Thyroid gland (tissue), 4 donors: ENCODE measurements around the gene PDE4B. TPM values are rescaled to one million over a fixed set of nuclear protein-coding genes. Genes with fewer than 3 reads are reported as not detected.

Source experiments
- DNase-seq, 2 donors: peaks; one replicate each; pipeline ENCODE4 v3.0.0-alpha.2; 2019
- H3K27ac ChIP-seq, 3 donors: fragments of 200-600 bp; sonication (generic); 1 replicate in 2 of 3; 2 replicates in 1 of 3; pipeline ENCODE4 v1.5.1; 2016 to 2019; ENCODE audit warnings: mild to moderate bottlenecking in 1 of 3, moderate library complexity in 1 of 3
- H3K27me3 ChIP-seq: fragments of 200-600 bp; sonication (generic); one replicate; pipeline ENCODE4 v1.5.1; 2019
- H3K36me3 ChIP-seq, 2 donors: fragments of 200-600 bp; sonication (generic); one replicate each; pipeline ENCODE4 v1.5.1; 2016 to 2019
- H3K4me1 ChIP-seq, 2 donors: fragments of 200-600 bp; sonication (generic); one replicate each; pipeline ENCODE4 v1.5.1; 2017 to 2019
- H3K4me3 ChIP-seq, 3 donors: fragments of 200-600 bp; sonication (generic); replicated peaks in 1 of 3; 1 replicate in 2 of 3; 2 replicates in 1 of 3; pipeline ENCODE4 v1.5.1; 2016; ENCODE audit warnings: mild to moderate bottlenecking in 1 of 3
- H3K9me3 ChIP-seq: fragments of 200-600 bp; sonication (generic); one replicate; pipeline ENCODE4 v1.5.1; 2017
- CTCF ChIP-seq, 6 experiments: fragments of 200-600 bp in 3 of 6; fragments of 450-650 bp in 3 of 6; sonication (generic) in 3 of 6; IDR thresholded peaks; one replicate each; pipeline ENCODE4 v1.5.1; 2016 to 2019; ENCODE audit warnings: antibody characterized with exemption in 6 of 6, mild to moderate bottlenecking in 2 of 6, inconsistent platforms in 1 of 6, moderate library complexity in 1 of 6
- POLR2A ChIP-seq, 2 donors: fragments of 450-650 bp; IDR thresholded peaks; one replicate each; pipeline ENCODE4 v1.6.1; 2017; ENCODE audit warnings: antibody characterized with exemption in 2 of 2, mild to moderate bottlenecking in 2 of 2, moderate library complexity in 1 of 2
- WGBS, 2 donors: methylation state at CpG; one replicate each; pipeline ENCODE4 v1.1.5; 2017; 5-methylcytosine and 5-hydroxymethylcytosine counted together
- intact Hi-C: fragments of 100-400 bp; cut with DNase I; formaldehyde crosslinking; loops from one replicate; pipeline ENCODE4 v1.15.1; 2023
- total RNA-seq, 4 donors: library from RNA; depleted of rRNA; stranded (reverse); fragments of >200 nt; gene quantifications; one replicate each; pipeline ENCODE4 v1.2.3, GENCODE V29; 2016

Gene PDE4B
- total RNA-seq, 4 donors from 2014 or later = 9.6 to 21.3 (median 15.0) TPM

- TF ChIP-seq CTCF (IDR thresholded peaks at IDR 0.05) (no peak), POLR2A (IDR thresholded peaks at IDR 0.05) (no peak)
- Histone ChIP-seq H3K36me3 (peaks cover 21 to 25% of the 10 kb centered on the region in 2 donors), H3K4me1 (peaks cover 0 to 5% of the 10 kb centered on the region in 2 donors), H3K9me3 (no peaks in the 10 kb centered on the region), H3K27ac (peak overlapping the region in 1 of 3 donors; percentile 7), H3K27me3 (no peaks in the 10 kb centered on the region), H3K4me3 (no peak overlapping the region)
- intact Hi-C loops = no loop called here
- DNase-seq = no peak
Measured at GRCh38 chr1:66367369-66367768, 574.7 kb downstream of the PDE4B start.

GRCh38 chr1:66368261-66368660 is 575.6 kb downstream of the PDE4B start:
- no peaks in the 10 kb centered on the region for H3K27me3 ChIP-seq
- WGBS, 2 donors = 87 to 89% methylated on average over 5 of the region's 5 CpGs
- TF ChIP-seq CTCF (IDR thresholded peaks at IDR 0.05) = no peak
- TF ChIP-seq POLR2A (IDR thresholded peaks at IDR 0.05) = no peak
- no peak overlapping the region for H3K27ac ChIP-seq
- no peak overlapping the region for H3K4me3 ChIP-seq
- peaks cover 0 to 5% of the 10 kb centered on the region in 2 donors for H3K4me1 ChIP-seq
- H3K36me3 ChIP-seq = peaks cover 23 to 31% of the 10 kb centered on the region in 2 donors
- intact Hi-C loops = no loop called here
- no peaks in the 10 kb centered on the region for H3K9me3 ChIP-seq
- DNase-seq = no peak

GRCh38 chr1:66370462-66370971 is 577.8 kb downstream of the PDE4B start:
- 82 to 92% methylated on average over 4 of the region's 4 CpGs for WGBS, 2 donors
- intact Hi-C loops = no loop called here
- Histone ChIP-seq H3K4me1 (peaks cover 9 to 18% of the 10 kb centered on the region in 2 donors), H3K9me3 (no peaks in the 10 kb centered on the region), H3K36me3 (peaks cover 19 to 28% of the 10 kb centered on the region in 2 donors), H3K27ac (no peak overlapping the region), H3K27me3 (no peaks in the 10 kb centered on the region), H3K4me3 (no peak overlapping the region)
- TF ChIP-seq CTCF (IDR thresholded peaks at IDR 0.05) = no peak
- TF ChIP-seq POLR2A (IDR thresholded peaks at IDR 0.05) = no peak
- DNase-seq = no peak

GRCh38 chr1:66371233-66372005 is 578.7 kb downstream of the PDE4B start:
- H3K27me3 ChIP-seq = no peaks in the 10 kb centered on the region
- peaks cover 9 to 16% of the 10 kb centered on the region in 2 donors for H3K4me1 ChIP-seq
- intact Hi-C loops = no loop called here
- no peak overlapping the region for H3K4me3 ChIP-seq
- H3K36me3 ChIP-seq = peaks cover 13 to 28% of the 10 kb centered on the region in 2 donors
- H3K27ac ChIP-seq = peak overlapping the region in 1 of 3 donors; percentile 7
- no peaks in the 10 kb centered on the region for H3K9me3 ChIP-seq
- 63 to 67% methylated on average over 7 of the region's 7 CpGs for WGBS, 2 donors
- TF ChIP-seq POLR2A (IDR thresholded peaks at IDR 0.05) (no peak), CTCF (IDR thresholded peaks at IDR 0.05) (no peak)
- no peak for DNase-seq

GRCh38 chr1:66372522-66373101 is 579.9 kb downstream of the PDE4B start:
- Histone ChIP-seq H3K4me3 (no peak overlapping the region), H3K27me3 (no peaks in the 10 kb centered on the region), H3K9me3 (no peaks in the 10 kb centered on the region), H3K36me3 (peaks cover 13 to 28% of the 10 kb centered on the region in 2 donors), H3K4me1 (peaks cover 9 to 13% of the 10 kb centered on the region in 2 donors), H3K27ac (no peak overlapping the region)
- 84 to 96% methylated on average over 6 of the region's 6 CpGs for WGBS, 2 donors
- TF ChIP-seq POLR2A (IDR thresholded peaks at IDR 0.05) = no peak
- no peak for TF ChIP-seq CTCF (IDR thresholded peaks at IDR 0.05)
- intact Hi-C loops = no loop called here
- no peak for DNase-seq
